HG02759 (cell line): ENCODE results near the gene SPDYE5.

Experiments
- ATAC-seq: cut with Tn5 transposase; IDR thresholded peaks from one replicate; pipeline ENCODE4 v1.9.1; 2021; ENCODE audit warnings: mild to moderate bottlenecking, moderate library complexity; ENCODE audit not compliant: unreplicated experiment

SPDYE5 gene

DNA sequence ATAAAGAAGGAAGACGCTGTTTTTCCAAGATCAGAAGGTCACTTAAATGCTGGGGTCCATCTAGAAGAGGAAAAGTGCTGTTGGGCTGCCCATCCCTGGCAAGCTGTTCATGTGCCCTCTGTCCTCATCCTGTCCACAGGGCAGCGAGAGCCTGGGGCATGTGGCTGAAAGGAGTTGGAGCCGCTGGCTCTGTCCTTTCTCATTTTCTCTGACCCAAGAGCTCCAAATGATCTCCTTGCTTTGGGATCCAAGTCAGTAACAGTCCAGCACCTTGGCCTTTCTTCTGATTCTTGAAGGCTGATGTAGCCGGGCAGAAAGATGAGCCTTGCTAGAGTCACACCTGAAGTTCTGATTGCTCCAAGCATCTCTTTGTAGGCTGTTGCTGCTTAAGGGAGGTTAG, 44.4 kb downstream of the SPDYE5 start:
- ATAC-seq = no peak

DNA sequence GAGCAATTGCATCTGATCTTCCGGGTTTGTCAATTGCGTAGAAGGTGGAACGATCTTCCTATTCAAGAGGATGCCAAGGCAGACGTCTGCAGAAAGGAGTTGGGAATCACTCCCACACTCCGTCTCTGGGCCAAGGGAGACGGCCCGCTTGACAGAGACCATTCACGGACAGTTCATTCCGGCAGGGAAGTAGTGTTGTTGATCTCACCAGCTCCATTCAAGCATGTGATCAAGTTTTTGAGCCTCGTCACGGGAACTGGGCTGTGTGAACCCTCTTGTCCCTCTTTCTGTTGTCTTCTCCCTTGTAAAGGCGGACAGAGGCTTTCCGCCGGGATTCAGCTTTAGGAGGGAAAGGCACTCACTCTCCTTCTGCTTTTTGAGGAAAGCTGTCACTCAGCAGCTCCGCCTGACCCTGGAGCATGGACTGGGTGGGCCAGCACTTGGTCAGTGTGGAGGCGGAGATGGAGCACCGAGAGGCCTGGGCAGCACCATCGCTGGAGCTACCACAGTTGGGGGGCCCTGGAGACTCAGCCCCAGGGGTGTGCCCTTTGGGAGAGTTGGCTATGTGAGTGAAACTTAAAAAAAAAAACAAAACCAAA, 44.9 kb downstream of the SPDYE5 start:
- no peak for ATAC-seq

DNA sequence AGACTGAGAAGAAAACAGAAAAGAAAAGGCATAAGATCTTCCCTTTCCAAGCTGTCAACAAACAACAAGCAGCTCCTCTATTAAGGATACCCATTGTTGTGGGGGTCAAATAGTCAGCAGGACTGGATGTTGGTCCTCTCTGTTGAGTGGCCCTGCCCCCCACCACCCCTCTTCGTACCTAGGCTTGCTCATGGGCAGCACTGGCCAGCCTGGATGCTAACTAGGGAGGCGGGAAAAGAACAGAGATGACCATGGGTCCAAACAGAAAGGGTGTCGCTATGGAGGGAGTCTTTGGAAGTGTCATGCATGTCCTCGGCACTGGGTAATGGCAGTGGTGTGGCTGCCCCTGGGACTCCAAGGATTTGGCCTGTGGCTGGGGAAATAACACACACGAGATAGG, 45.6 kb downstream of the SPDYE5 start:
- no peak for ATAC-seq

DNA sequence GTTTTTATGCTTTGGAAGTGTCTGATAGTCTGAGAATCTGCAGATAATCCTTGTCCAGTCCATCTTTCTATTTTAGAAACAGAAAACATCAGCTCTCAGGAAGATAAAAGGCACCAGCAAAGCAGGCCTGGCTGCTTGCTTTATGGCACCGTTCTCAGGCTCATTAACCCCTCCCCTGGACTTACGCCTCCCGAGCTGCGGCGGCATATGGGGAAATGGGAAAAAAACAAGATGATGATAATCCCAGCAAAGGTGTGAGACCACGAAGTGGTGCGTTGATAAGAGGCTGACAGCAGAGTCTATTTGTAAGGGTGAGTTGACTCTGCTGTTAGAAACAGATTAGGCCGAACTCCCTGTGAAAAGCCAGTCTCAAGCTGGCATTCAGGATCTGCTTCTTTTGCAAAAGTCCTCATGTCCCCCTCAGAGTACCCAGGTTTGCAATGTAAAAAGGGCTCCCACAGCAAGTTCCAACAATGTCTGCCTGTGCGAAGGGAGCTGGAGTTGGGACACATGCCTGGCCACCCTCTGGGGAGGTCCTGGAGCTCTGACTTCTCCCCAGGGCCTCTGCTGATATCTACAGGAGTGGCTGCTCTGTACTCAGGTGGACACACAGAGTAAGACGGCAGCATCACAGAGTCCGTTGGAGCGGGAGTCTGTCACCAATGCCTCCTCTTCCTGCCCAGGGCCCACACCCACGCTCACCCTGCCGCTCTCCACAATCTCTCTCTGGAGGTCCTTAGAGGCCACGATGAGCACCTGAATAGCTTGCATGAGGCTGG, 54.3 kb downstream of the SPDYE5 start:
- no peak for ATAC-seq
